Ovary (tissue), 9 donors: ENCODE data around the gene TFDP1. TPM values are rescaled to one million over a fixed set of nuclear protein-coding genes. Genes with fewer than 3 reads are reported as not detected.
A peak's percentile ranks its signal among the peaks of the same experiment; 100 is the strongest.

Source experiments
- DNase-seq, 5 donors: peaks; one replicate each; pipeline ENCODE4 v3.0.0-alpha.2; 2019 to 2020
- H3K27ac ChIP-seq, 2 donors: fragments of 200-600 bp; one replicate each; pipeline versions ENCODE4 v1.5.1 to v1.8.0; 2019 to 2022
- H3K27me3 ChIP-seq: fragments of 200-600 bp; one replicate; pipeline ENCODE4 v1.8.0; 2022
- H3K36me3 ChIP-seq: fragments of 200-600 bp; sonication (generic); one replicate; pipeline ENCODE4 v1.5.1; 2019
- H3K4me1 ChIP-seq: one replicate; pipeline ENCODE4 v1.8.1; 2013; ENCODE audit warnings: mild to moderate bottlenecking, moderate library complexity; ENCODE audit not compliant: insufficient read depth
- H3K4me3 ChIP-seq: fragments of 200-600 bp; sonication (generic); one replicate; pipeline ENCODE4 v1.5.1; 2017
- H3K9me3 ChIP-seq, 2 donors: fragments of 200-600 bp in 1 of 2; sonication (generic) in 1 of 2; one replicate each; pipeline versions ENCODE4 v1.5.1 to v1.8.1; 2013 to 2019; ENCODE audit warnings: mild to moderate bottlenecking in 1 of 2, moderate library complexity in 1 of 2
- EP300 ChIP-seq: sonication (generic); formaldehyde crosslinking; IDR thresholded peaks from one replicate; pipeline ENCODE4 v1.6.1; 2017; ENCODE audit warnings: antibody characterized with exemption
- POLR2A ChIP-seq: fragments of 450-650 bp; IDR thresholded peaks from one replicate; pipeline ENCODE4 v1.6.1; 2017; ENCODE audit warnings: antibody characterized with exemption, mild to moderate bottlenecking, moderate library complexity
- WGBS, 3 donors: extraction: QIAGEN DNeasy Blood & Tissue Kit in 1 of 3; methylation state at CpG; one replicate each; pipeline versions ENCODE4 v1.1.5 to v1.1.7; 2013 to 2017; 5-methylcytosine and 5-hydroxymethylcytosine counted together
- intact Hi-C, 4 donors: fragments of 100-400 bp; cut with DNase I; formaldehyde crosslinking; loops; one replicate each; pipeline versions ENCODE4 v1.11.0 to v1.15.1; 2022 to 2023
- polyA plus RNA-seq, 2 donors: library from polyadenylated mRNA; stranded (reverse); fragments of 200-250 nt in 1 of 2; fragments of 350-450 nt in 1 of 2; fragmentation: Illumina TruSeq in 1 of 2; extraction: RNeasy Lipid Tissue Mini Kit (QIAGEN cat#74804) in 1 of 2; gene quantifications; one replicate each; pipeline ENCODE4 v1.2.3, GENCODE V29; 2013 to 2014
- total RNA-seq, 7 donors: library from RNA; depleted of rRNA in 2 of 7; stranded (reverse); fragments of >200 nt in 2 of 7; fragmentation: NEBNext Ultra II Directional in 3 of 7; extraction: Animal tissue kit (Norgen Biotek cat#: 25700) in 3 of 7; gene quantifications; one replicate each; pipeline versions ENCODE4 v1.1.0 to v1.2.4, GENCODE V29; 2016 to 2023
- TF ChIP-seq, protein P1 (sequence below), 3 donors: fragments of 450-650 bp in 2 of 3; fragments of 200-600 bp in 1 of 3; IDR thresholded peaks; one replicate each; pipeline versions ENCODE4 v1.5.1 to v1.8.0; 2016 to 2022; ENCODE audit warnings: antibody characterized with exemption in 3 of 3, mild to moderate bottlenecking in 1 of 3
- donor health status: DM: no; HTN: no; CAD: no; lungs with moderate emphysema.
- donor health status: DM: no; HTN: no; CAD: no.
- donor health status: Bipolar disorder and iron deficiency.
- donor health status: DM: yes; HTN: yes; CAD: no.
- donor health status: DM: no; HTN: no; CAD: no.
- donor health status: DM: yes; HTN: yes; CAD: no.

The TFDP1 gene
- total and polyA plus RNA-seq, 9 donors, result 8.8 to 45.6 (median 33.8) TPM

DNA sequence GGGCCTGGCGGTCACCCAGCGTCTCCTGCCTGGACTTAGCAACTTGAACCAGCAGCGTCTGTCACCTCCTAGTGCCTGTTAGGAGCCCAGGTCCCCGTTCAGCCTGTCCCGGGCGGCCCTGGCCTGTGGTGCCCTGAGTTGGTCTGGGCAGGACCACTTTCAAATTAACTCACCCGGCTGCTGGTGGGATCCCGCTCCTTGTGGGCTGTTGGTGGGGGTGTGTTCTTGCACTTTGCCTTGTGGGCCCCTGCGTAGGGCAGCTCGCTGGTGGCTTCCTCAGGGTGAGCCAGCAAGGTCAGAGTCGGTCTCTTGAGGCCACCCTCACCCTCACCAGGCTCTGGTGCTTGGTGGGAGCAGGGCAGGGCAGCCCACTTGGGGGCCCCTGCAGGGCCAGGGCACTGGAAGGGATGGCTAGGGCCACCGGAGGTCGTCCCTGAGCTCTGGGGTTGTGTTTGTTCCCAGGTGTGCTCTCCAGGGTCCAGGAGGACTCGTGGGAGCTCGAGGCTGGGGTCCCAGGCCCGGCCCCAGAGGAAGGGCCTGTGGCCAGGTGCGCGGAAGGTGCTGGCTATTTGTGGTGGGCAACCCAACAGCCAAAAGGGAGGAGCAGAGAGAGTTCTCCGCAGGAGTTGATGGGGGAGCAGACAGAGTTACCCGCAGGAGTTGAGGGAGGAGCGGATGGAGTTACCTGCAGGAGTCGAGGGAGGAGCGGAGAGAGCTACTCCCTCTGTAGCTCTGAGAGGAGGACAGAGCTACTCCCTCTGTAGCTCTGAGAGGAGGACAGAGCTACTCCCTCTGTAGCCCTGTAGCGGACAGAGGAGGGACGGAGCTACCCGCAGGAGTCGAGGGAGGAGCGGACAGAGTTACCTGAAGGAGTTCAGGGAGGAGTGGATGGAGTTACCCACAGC, 16.9 kb downstream of the TFDP1 start:
- Histone ChIP-seq H3K27me3 (no peaks in the 10 kb centered on the region), H3K4me3 (no peak overlapping the region), H3K9me3 (no peaks in the 10 kb centered on the region), H3K36me3 (no peaks in the 10 kb centered on the region), H3K27ac (no peak overlapping the region), H3K4me1 (no peaks in the 10 kb centered on the region)
- peak in 1 of 5 donors; percentile 14 for DNase-seq
- WGBS, 3 donors, result 95 to 96% (median 95%) methylated on average over 28 of the region's 28 CpGs
- intact Hi-C loops, result no loop called here
- TF ChIP-seq POLR2A, result no peak

DNA sequence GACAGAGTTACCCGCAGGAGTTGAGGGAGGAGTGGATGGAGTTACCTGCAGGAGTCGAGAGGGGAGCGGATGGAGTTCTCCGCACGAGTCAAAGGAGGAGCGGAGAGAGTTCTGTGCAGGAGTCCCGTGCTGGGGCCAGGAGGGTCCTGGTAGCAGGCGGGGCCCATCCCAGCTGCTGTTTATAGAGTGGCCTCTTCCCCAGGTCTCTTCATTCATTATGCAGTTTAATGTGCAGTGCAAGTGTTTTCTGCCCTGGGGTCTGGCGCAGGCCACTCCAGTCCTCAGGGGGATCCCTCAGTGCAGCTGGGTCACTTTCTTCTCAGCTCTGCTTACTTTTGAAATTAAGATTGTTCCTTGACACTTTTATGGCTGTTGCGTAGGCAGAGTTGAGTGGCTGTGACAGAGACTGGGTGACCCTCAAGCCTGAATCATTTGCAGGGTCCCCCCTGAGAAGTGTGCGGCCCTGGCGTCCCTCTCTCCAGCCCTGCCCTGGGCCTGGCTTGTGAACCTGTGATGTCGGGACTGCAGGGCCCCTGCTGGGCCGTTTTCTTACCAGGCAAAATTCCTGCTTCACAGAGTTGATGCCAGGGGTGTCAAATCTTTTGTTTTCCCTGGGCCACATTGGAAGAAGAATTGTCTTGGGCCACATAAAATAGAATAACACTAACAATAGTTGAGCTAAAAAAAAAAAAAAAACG, 17.9 kb downstream of the TFDP1 start:
- Histone ChIP-seq H3K27ac (no peak overlapping the region), H3K36me3 (no peaks in the 10 kb centered on the region), H3K4me3 (no peak overlapping the region), H3K4me1 (no peaks in the 10 kb centered on the region), H3K27me3 (no peaks in the 10 kb centered on the region), H3K9me3 (no peaks in the 10 kb centered on the region)
- DNase-seq, result peak in 1 of 5 donors; percentile 3
- TF ChIP-seq POLR2A, result no peak
- no peak for TF ChIP-seq EP300
- TF ChIP-seq, protein P1, sequence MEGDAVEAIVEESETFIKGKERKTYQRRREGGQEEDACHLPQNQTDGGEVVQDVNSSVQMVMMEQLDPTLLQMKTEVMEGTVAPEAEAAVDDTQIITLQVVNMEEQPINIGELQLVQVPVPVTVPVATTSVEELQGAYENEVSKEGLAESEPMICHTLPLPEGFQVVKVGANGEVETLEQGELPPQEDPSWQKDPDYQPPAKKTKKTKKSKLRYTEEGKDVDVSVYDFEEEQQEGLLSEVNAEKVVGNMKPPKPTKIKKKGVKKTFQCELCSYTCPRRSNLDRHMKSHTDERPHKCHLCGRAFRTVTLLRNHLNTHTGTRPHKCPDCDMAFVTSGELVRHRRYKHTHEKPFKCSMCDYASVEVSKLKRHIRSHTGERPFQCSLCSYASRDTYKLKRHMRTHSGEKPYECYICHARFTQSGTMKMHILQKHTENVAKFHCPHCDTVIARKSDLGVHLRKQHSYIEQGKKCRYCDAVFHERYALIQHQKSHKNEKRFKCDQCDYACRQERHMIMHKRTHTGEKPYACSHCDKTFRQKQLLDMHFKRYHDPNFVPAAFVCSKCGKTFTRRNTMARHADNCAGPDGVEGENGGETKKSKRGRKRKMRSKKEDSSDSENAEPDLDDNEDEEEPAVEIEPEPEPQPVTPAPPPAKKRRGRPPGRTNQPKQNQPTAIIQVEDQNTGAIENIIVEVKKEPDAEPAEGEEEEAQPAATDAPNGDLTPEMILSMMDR (IDR thresholded peaks at IDR 0.05), result no peak
- 83 to 88% (median 85%) methylated on average over 15 of the region's 15 CpGs for WGBS, 3 donors
- intact Hi-C loops, result no loop called here

DNA sequence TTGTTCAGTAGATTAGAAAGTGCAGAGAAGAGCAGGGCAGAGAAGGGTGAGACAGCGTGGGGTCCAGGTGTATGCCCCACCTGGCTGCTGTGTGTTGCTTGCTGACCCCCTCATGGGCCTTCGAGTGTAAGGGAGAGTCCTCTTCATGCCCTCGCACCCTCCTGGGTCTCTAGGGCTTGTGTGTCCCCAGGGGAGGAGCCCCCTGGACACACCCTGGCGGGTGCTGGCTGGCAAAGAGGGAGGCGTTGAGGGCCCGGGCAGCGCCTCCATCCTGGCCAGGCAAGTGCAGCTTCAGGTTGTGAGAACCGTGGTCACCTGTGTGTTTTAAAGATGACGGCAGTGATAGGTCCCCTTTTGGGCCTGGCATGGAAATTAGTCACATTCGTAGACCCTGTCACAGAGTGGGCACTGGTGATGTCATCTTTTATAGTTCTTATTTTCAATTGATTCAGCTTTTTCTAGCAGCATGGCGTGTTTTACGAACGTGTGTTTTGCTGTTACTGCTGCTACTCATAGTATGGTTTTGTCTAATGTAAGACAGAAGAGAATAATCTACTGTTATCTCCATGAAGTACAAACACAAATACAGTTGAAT, 18.7 kb downstream of the TFDP1 start:
- H3K27me3 ChIP-seq, result no peaks in the 10 kb centered on the region
- H3K27ac ChIP-seq, result no peak overlapping the region
- no peak overlapping the region for H3K4me3 ChIP-seq
- TF ChIP-seq POLR2A (no peak), EP300 (no peak)
- TF ChIP-seq, protein P1 (IDR thresholded peaks at IDR 0.05), result no peak
- H3K4me1 ChIP-seq, result no peaks in the 10 kb centered on the region
- 92 to 94% (median 93%) methylated on average over 13 of the region's 13 CpGs for WGBS, 3 donors
- intact Hi-C loops, result no loop called here
- H3K9me3 ChIP-seq, result no peaks in the 10 kb centered on the region
- no peaks in the 10 kb centered on the region for H3K36me3 ChIP-seq
- no peak for DNase-seq

DNA sequence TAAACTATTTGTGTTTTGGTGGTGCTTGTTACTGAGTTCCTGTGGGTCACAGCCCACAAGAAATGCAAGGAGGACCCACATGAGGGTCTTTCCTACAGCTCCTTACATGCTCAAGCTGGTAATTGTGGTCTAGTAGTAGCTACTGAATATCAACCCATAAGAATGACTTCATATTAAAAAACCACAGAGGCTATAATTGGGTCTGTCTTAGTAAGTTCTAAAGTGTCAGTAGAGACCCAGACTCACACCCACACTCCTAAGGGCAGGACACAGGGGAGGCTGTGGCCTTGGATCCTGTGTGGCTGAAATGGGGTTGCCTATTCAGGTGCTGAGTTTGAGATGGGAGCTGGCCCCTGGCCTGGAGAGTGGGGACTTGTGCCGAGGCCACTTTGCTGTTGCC, 19.6 kb downstream of the TFDP1 start:
- no peak overlapping the region for H3K4me3 ChIP-seq
- TF ChIP-seq, protein P1 (IDR thresholded peaks at IDR 0.05), result no peak
- no peak for TF ChIP-seq POLR2A
- TF ChIP-seq EP300, result no peak
- intact Hi-C loops, result no loop called here
- 89 to 100% (median 98%) methylated on average over 1 of the region's 1 CpG for WGBS, 3 donors
- H3K36me3 ChIP-seq, result no peaks in the 10 kb centered on the region
- H3K4me1 ChIP-seq, result no peaks in the 10 kb centered on the region
- H3K9me3 ChIP-seq, result no peaks in the 10 kb centered on the region
- DNase-seq, result no peak
- no peak overlapping the region for H3K27ac ChIP-seq
- H3K27me3 ChIP-seq, result no peaks in the 10 kb centered on the region
